ENCODE data around the gene NMT1.

DNA sequence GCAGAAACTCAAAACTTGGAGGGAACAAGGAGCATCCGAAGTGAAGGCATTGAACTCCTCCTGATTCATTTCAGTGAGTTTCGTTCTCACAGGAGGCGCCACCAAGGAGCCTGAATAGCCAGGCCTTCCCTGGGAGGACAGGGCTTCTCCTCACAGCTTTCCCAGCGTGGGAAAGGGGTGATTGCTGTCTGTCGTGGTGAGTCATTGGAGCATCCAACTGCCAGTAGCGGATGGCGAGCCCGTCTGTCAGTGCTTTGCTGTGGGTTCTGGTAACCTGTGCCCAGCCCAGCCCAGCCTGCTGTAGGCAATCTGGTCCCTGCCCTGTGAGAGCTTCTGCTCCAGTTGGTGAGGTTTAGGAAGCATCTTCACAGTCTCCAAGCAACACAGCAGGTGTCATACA, 42.9 kb downstream of the NMT1 start:
- TF ChIP-seq JUNB (IDR thresholded peaks at IDR 0.05; ENCODE audit: unreplicated experiment) (no peak), CREB1 (CRISPR knock-in tag; IDR thresholded peaks at IDR 0.05; ENCODE audit: low read depth) (no peak), EZH2phosphoT487 (IDR thresholded peaks at IDR 0.05; ENCODE audit: unreplicated experiment) (no peak), POLR2AphosphoS5 (IDR thresholded peaks at IDR 0.05; ENCODE audit: low read depth) (no peak), ZNF114 (CRISPR knock-in tag; IDR thresholded peaks at IDR 0.05) (no peak), EZH2 (IDR thresholded peaks at IDR 0.05; ENCODE audit: low read depth, unreplicated experiment) (no peak), NANOG (IDR thresholded peaks at IDR 0.05; ENCODE audit: borderline replicate concordance) (no peak)
- TF ChIP-seq, protein P1, sequence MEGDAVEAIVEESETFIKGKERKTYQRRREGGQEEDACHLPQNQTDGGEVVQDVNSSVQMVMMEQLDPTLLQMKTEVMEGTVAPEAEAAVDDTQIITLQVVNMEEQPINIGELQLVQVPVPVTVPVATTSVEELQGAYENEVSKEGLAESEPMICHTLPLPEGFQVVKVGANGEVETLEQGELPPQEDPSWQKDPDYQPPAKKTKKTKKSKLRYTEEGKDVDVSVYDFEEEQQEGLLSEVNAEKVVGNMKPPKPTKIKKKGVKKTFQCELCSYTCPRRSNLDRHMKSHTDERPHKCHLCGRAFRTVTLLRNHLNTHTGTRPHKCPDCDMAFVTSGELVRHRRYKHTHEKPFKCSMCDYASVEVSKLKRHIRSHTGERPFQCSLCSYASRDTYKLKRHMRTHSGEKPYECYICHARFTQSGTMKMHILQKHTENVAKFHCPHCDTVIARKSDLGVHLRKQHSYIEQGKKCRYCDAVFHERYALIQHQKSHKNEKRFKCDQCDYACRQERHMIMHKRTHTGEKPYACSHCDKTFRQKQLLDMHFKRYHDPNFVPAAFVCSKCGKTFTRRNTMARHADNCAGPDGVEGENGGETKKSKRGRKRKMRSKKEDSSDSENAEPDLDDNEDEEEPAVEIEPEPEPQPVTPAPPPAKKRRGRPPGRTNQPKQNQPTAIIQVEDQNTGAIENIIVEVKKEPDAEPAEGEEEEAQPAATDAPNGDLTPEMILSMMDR (conservative IDR thresholded peaks at IDR 0.05; ENCODE audit: low read depth in 2 of 2), result no peak
- TF ChIP-seq, protein P2, sequence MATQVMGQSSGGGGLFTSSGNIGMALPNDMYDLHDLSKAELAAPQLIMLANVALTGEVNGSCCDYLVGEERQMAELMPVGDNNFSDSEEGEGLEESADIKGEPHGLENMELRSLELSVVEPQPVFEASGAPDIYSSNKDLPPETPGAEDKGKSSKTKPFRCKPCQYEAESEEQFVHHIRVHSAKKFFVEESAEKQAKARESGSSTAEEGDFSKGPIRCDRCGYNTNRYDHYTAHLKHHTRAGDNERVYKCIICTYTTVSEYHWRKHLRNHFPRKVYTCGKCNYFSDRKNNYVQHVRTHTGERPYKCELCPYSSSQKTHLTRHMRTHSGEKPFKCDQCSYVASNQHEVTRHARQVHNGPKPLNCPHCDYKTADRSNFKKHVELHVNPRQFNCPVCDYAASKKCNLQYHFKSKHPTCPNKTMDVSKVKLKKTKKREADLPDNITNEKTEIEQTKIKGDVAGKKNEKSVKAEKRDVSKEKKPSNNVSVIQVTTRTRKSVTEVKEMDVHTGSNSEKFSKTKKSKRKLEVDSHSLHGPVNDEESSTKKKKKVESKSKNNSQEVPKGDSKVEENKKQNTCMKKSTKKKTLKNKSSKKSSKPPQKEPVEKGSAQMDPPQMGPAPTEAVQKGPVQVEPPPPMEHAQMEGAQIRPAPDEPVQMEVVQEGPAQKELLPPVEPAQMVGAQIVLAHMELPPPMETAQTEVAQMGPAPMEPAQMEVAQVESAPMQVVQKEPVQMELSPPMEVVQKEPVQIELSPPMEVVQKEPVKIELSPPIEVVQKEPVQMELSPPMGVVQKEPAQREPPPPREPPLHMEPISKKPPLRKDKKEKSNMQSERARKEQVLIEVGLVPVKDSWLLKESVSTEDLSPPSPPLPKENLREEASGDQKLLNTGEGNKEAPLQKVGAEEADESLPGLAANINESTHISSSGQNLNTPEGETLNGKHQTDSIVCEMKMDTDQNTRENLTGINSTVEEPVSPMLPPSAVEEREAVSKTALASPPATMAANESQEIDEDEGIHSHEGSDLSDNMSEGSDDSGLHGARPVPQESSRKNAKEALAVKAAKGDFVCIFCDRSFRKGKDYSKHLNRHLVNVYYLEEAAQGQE (IDR thresholded peaks at IDR 0.05; ENCODE audit: unreplicated experiment), result no peak
- TF ChIP-seq, protein P3, sequence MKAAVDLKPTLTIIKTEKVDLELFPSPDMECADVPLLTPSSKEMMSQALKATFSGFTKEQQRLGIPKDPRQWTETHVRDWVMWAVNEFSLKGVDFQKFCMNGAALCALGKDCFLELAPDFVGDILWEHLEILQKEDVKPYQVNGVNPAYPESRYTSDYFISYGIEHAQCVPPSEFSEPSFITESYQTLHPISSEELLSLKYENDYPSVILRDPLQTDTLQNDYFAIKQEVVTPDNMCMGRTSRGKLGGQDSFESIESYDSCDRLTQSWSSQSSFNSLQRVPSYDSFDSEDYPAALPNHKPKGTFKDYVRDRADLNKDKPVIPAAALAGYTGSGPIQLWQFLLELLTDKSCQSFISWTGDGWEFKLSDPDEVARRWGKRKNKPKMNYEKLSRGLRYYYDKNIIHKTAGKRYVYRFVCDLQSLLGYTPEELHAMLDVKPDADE (IDR thresholded peaks at IDR 0.05), result no peak
